ENCODE results near the gene RAB9A. TPM values are rescaled to one million over a fixed set of nuclear protein-coding genes. Genes with fewer than 3 reads are reported as not detected.
A peak's percentile ranks its signal among the peaks of the same experiment; 100 is the strongest.
"Not testable (repeated sequence)": the region's sequence is repeated elsewhere in the genome, so short reads cannot be mapped to it uniquely, and the experiment has no call there.

RAB9A gene, protein sequence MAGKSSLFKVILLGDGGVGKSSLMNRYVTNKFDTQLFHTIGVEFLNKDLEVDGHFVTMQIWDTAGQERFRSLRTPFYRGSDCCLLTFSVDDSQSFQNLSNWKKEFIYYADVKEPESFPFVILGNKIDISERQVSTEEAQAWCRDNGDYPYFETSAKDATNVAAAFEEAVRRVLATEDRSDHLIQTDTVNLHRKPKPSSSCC
- total RNA-seq, result 10 to 100 TPM; 21.8 to 34.0 TPM
- 15.2 to 30.8 reads per million in 2 donors for total RNA-seq

GRCh38 chrX:13688958-13689740, at the start of gene RAB9A:
TSS of gene RAB9A (plus strand) at chrX:13689128. CDS start at chrX:13708747, 19,619 bp downstream.
- Mint-ChIP-seq H3K4me1 (peaks cover 28% of the 10 kb centered on the region), H3K27me3 (no peaks in the 10 kb centered on the region), H3K36me3 (ENCODE audit: low read depth) (no peaks in the 10 kb centered on the region), H3K4me3 (peak within 1 kb of the TSS; percentile 89), H3K27ac (peak within 1 kb of the TSS; percentile 88)
- no peaks in the 10 kb centered on the region for H3K9me3 ChIP-seq (ENCODE audit: control insufficient read depth, low read length, poor library complexity, severe bottlenecking)
- DNase-seq (peak; percentile 74 to 81 (median 79)), ATAC-seq (peak; percentile 92)

DNA sequence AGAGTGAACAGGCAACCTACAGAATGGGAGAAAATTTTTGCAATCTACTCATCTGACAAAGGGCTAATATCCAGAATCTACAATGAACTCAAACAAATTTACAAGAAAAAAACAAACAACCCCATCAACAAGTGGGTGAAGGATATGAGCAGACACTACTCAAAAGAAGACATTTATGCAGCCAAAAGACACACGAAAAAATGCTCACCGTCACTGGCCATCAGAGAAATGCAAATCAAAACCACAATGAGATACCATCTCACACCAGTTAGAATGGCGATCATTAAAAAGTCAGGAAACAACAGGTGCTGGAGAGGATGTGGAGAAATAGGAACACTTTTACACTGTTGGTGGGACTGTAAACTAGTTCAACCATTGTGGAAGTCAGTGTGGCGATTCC, 47.2 kb upstream of the RAB9A start:
- DNase-seq; H3K4me1 Mint-ChIP-seq; H3K9me3 ChIP-seq (ENCODE audit: control insufficient read depth, low read length, poor library complexity, severe bottlenecking); ATAC-seq; H3K4me3 Mint-ChIP-seq; H3K27ac Mint-ChIP-seq; H3K27me3 Mint-ChIP-seq; H3K36me3 Mint-ChIP-seq (ENCODE audit: low read depth): not testable (repeated sequence)

DNA sequence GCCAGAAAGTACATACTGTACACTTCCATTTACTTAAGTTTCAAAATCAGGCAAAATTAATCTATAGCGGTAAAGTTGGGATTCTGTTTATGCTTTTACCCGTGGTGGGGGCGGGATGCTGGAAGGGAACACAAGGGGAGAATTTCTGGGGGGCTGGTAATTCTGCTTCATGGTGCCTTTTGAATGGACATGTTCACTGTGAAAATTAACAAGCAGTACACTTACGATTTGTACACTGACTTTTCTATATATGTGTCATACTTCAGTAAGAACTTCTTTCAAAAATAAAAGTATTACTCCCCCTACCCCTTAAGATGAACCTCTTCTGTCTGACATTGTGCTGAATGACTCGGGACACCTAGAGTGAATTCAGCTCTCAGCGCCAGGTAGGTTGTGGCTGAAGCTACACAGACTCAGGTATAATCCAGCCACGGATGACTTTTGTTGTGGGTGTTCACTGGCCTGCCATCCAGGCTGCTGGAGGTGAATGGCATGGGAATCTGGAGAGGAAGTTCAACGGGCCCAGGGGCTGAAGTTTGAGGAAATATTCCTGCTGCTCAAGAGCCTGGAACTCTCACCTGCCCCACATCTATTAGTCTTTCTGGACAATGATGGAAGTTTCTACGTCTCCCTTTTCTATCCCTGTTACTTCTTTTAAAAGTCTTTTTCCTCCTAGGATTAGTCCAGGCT, 43.3 kb upstream of the RAB9A start:
- H3K36me3 Mint-ChIP-seq (ENCODE audit: low read depth), result no peaks in the 10 kb centered on the region
- H3K9me3 ChIP-seq (ENCODE audit: control insufficient read depth, low read length, poor library complexity, severe bottlenecking), result no peaks in the 10 kb centered on the region
- ATAC-seq (no peak), DNase-seq (no peak)
- H3K27ac Mint-ChIP-seq, result no peak overlapping the region
- no peaks in the 10 kb centered on the region for H3K27me3 Mint-ChIP-seq
- peaks cover 8% of the 10 kb centered on the region for H3K4me1 Mint-ChIP-seq
- H3K4me3 Mint-ChIP-seq, result no peak overlapping the region

DNA sequence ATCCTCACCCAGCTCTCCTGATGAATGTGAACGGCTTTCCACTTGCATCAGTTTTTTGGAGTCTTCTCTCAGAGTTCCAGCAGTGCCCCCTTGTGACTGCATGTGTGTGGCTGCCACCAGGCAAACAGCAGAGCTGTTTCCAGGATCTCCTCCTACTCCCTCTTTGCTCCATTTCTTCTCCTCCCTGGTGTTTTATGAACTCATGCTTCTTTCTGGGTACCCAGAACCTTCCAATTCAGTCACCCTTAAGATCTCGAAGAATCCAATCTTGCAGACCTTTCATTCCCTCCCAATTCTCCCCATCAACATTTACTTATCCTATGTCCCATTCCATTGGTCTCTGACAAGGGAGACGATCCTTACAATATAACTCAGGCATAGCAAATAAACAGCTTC, 42.8 kb upstream of the RAB9A start:
- H3K36me3 Mint-ChIP-seq (ENCODE audit: low read depth), result no peaks in the 10 kb centered on the region
- no peak overlapping the region for H3K27ac Mint-ChIP-seq
- H3K4me3 Mint-ChIP-seq, result no peak overlapping the region
- no peak for DNase-seq
- peaks cover 8% of the 10 kb centered on the region for H3K4me1 Mint-ChIP-seq
- no peak for ATAC-seq
- no peaks in the 10 kb centered on the region for H3K27me3 Mint-ChIP-seq
- no peaks in the 10 kb centered on the region for H3K9me3 ChIP-seq (ENCODE audit: control insufficient read depth, low read length, poor library complexity, severe bottlenecking)

- ATAC-seq (no peak), DNase-seq (peak in 2 of 3 donors; percentile 20 to 40)
- Mint-ChIP-seq H3K27ac (no peak overlapping the region), H3K4me1 (peaks cover 9% of the 10 kb centered on the region), H3K4me3 (peak overlapping the region; percentile 39), H3K27me3 (no peaks in the 10 kb centered on the region), H3K36me3 (ENCODE audit: low read depth) (no peaks in the 10 kb centered on the region)
- H3K9me3 ChIP-seq (ENCODE audit: control insufficient read depth, low read length, poor library complexity, severe bottlenecking), result no peaks in the 10 kb centered on the region
Observed at GRCh38 chrX:13647709-13648212, 41.2 kb upstream of the RAB9A start.

- H3K27ac Mint-ChIP-seq; ATAC-seq; H3K27me3 Mint-ChIP-seq; H3K36me3 Mint-ChIP-seq (ENCODE audit: low read depth); H3K4me1 Mint-ChIP-seq; H3K9me3 ChIP-seq (ENCODE audit: control insufficient read depth, low read length, poor library complexity, severe bottlenecking); H3K4me3 Mint-ChIP-seq; DNase-seq: not testable (repeated sequence)
Observed at GRCh38 chrX:13648336-13648735, 40.6 kb upstream of the RAB9A start.

DNA sequence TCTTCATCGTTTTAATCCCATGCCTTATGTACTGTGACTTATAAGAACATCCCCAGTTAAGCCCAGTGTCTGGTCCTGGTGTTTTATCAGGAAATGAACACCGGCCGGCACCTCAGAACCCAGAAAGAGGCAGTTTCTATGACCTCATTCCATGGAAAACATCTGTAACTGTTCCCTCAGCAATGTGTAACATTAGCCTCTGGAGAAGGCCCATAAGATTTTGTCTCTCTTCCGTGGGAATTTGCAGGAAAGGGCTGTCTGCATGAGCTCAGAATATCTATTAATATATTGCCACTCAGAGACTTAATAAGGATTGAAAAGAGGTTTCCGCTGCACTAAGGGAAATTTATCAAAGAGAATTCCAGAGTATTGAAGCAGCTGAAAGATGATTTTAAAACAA, 39.1 kb upstream of the RAB9A start:
- no peaks in the 10 kb centered on the region for H3K9me3 ChIP-seq (ENCODE audit: control insufficient read depth, low read length, poor library complexity, severe bottlenecking)
- Mint-ChIP-seq H3K4me3 (no peak overlapping the region), H3K36me3 (ENCODE audit: low read depth) (no peaks in the 10 kb centered on the region), H3K27me3 (no peaks in the 10 kb centered on the region), H3K27ac (no peak overlapping the region), H3K4me1 (peaks cover 10% of the 10 kb centered on the region)
- DNase-seq, result no peak
- ATAC-seq, result no peak

DNA sequence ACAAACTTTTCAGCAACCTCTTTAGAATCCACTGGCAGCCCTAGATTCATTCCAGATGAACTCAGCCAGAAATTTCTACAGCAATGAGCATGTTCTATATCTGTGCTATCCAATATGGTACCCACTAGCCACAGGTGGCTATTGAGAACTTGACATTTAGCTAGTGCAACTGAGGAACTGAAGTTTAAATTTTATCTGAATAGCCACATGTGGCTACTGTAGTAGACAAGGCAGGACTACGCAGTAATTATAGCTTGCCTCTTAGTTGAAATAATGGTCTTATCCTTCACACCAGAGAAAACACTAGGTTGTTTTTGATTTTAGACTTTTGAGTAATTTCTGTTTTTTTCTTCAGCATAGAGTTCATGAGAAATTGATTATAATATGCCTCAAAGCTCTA, 38.6 kb upstream of the RAB9A start:
- H3K36me3 Mint-ChIP-seq (ENCODE audit: low read depth), result no peaks in the 10 kb centered on the region
- no peaks in the 10 kb centered on the region for H3K9me3 ChIP-seq (ENCODE audit: control insufficient read depth, low read length, poor library complexity, severe bottlenecking)
- DNase-seq, result no peak
- ATAC-seq, result no peak
- no peaks in the 10 kb centered on the region for H3K27me3 Mint-ChIP-seq
- H3K4me3 Mint-ChIP-seq, result no peak overlapping the region
- H3K4me1 Mint-ChIP-seq, result peaks cover 10% of the 10 kb centered on the region
- H3K27ac Mint-ChIP-seq, result no peak overlapping the region

DNA sequence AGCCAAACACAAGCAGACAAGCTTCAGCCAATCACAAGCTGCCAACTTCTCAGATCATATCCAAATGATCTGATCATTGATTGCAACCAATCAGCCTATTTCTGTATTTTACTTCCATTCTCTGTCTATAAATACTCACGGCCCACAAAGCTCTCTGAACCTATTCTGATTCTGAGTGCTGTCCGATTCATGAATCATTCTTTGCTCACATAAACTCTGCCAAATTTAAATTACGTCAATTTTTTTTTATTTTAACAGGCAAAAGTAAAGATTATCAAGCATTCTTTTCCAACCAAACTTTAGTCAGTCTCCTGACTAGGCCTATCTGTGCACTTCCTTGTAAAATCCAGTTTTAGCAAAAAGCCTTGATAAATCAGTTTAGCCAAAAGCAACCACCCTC, 37.8 kb upstream of the RAB9A start:
- Mint-ChIP-seq H3K4me3 (no peak overlapping the region), H3K27ac (no peak overlapping the region), H3K36me3 (ENCODE audit: low read depth) (no peaks in the 10 kb centered on the region), H3K4me1 (peaks cover 7% of the 10 kb centered on the region), H3K27me3 (no peaks in the 10 kb centered on the region)
- ATAC-seq (no peak), DNase-seq (no peak)
- no peaks in the 10 kb centered on the region for H3K9me3 ChIP-seq (ENCODE audit: control insufficient read depth, low read length, poor library complexity, severe bottlenecking)

GRCh38 chrX:13652287-13652793, 36.6 kb upstream of the RAB9A start:
- peaks cover 6% of the 10 kb centered on the region for H3K4me1 Mint-ChIP-seq
- H3K9me3 ChIP-seq (ENCODE audit: control insufficient read depth, low read length, poor library complexity, severe bottlenecking), result no peaks in the 10 kb centered on the region
- H3K4me3 Mint-ChIP-seq, result peak overlapping the region; percentile 92
- H3K27ac Mint-ChIP-seq, result peak overlapping the region; percentile 87
- H3K36me3 Mint-ChIP-seq (ENCODE audit: low read depth), result no peaks in the 10 kb centered on the region
- DNase-seq, result no peak
- no peaks in the 10 kb centered on the region for H3K27me3 Mint-ChIP-seq
- ATAC-seq, result no peak

- peak within 1 kb of the TSS; percentile 87 for H3K27ac Mint-ChIP-seq
Observed at GRCh38 chrX:13652850-13653693, 35.9 kb upstream of the RAB9A start, which contains the start of gene TCEANC. TSS of gene TCEANC (plus strand) at chrX:13653141. CDS start at chrX:13662509, 9,368 bp downstream.

DNA sequence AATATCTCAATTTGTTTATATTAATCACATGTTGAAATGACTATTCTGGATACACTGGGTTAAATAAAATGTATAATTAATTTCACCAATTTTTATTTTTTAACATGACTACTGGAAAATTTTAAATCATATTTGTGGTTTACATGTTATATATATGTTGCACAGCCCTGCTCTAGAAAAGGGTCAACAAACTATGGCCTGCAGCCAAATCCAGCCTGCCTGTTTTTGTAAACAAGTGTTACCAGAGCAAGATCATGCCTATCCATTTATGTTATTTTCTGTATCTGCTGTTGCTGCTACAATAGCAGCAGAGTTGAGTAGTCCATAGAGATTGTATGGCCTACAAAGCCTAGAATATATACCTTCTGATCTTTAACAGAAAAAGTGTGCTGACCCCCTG, 34.8 kb upstream of the RAB9A start:
- no peaks in the 10 kb centered on the region for H3K27me3 Mint-ChIP-seq
- H3K4me1 Mint-ChIP-seq, result peaks cover 8% of the 10 kb centered on the region
- no peak for DNase-seq
- H3K36me3 Mint-ChIP-seq (ENCODE audit: low read depth), result no peaks in the 10 kb centered on the region
- peak overlapping the region; percentile 87 for H3K27ac Mint-ChIP-seq
- no peaks in the 10 kb centered on the region for H3K9me3 ChIP-seq (ENCODE audit: control insufficient read depth, low read length, poor library complexity, severe bottlenecking)
- no peak for ATAC-seq
- no peak overlapping the region for H3K4me3 Mint-ChIP-seq

More at GRCh38 chrX:13652850-13653693, 35.9 kb upstream of the RAB9A start, which contains the start of gene TCEANC:
- Mint-ChIP-seq H3K4me3 (peak within 1 kb of the TSS; percentile 92), H3K36me3 (ENCODE audit: low read depth) (no peaks in the 10 kb centered on the region), H3K27me3 (no peaks in the 10 kb centered on the region), H3K4me1 (peaks cover 2% of the 10 kb centered on the region)
- ATAC-seq, result peak; percentile 96
- no peaks in the 10 kb centered on the region for H3K9me3 ChIP-seq (ENCODE audit: control insufficient read depth, low read length, poor library complexity, severe bottlenecking)
- peak; percentile 82 to 88 (median 82) for DNase-seq
